HEK293 (cell line): ENCODE measurements around the gene ME3.

Experiments
- GLIS1 ChIP-seq: fragments of 450-650 bp; formaldehyde crosslinking; IDR thresholded peaks from 2 replicates; pipeline ENCODE4 v1.5.1; 2016; ENCODE audit warnings: missing biosample characterization, missing genetic modification characterization
- SCRT1 ChIP-seq: fragments of 450-650 bp; formaldehyde crosslinking; IDR thresholded peaks from 2 replicates; pipeline ENCODE4 v1.5.1; 2016; ENCODE audit warnings: missing biosample characterization, missing genetic modification characterization, borderline replicate concordance
- SP2 ChIP-seq: fragments of 450-650 bp; formaldehyde crosslinking; IDR thresholded peaks from 2 replicates; pipeline ENCODE4 v1.5.1; 2016; ENCODE audit warnings: missing biosample characterization, missing genetic modification characterization
- SP7 ChIP-seq: fragments of 450-650 bp; formaldehyde crosslinking; IDR thresholded peaks from 2 replicates; pipeline ENCODE4 v1.5.1; 2016; ENCODE audit warnings: missing biosample characterization, missing genetic modification characterization
- ZBTB11 ChIP-seq: fragments of 450-650 bp; formaldehyde crosslinking; conservative IDR thresholded peaks from 2 replicates; pipeline ENCODE4 v1.5.1; 2016; ENCODE audit warnings: low read depth, missing biosample characterization, missing genetic modification characterization
- ZBTB44 ChIP-seq: fragments of 450-650 bp; IDR thresholded peaks from 2 replicates; pipeline ENCODE4 v1.5.1; 2018; ENCODE audit warnings: missing biosample characterization, mild to moderate bottlenecking, missing genetic modification characterization
- ZNF175 ChIP-seq: fragments of 450-650 bp; formaldehyde crosslinking; IDR thresholded peaks from 2 replicates; pipeline ENCODE4 v1.5.1; 2016; ENCODE audit warnings: missing biosample characterization, missing genetic modification characterization
- ZNF184 ChIP-seq: fragments of 450-650 bp; IDR thresholded peaks from 2 replicates; pipeline ENCODE4 v1.5.1; 2018; ENCODE audit warnings: missing biosample characterization, mild to moderate bottlenecking, missing genetic modification characterization
- ZNF335 ChIP-seq: fragments of 450-650 bp; formaldehyde crosslinking; conservative IDR thresholded peaks from 2 replicates; pipeline ENCODE4 v1.5.1; 2016; ENCODE audit warnings: missing biosample characterization, missing genetic modification characterization
- ZNF350 ChIP-seq: fragments of 450-650 bp; formaldehyde crosslinking; IDR thresholded peaks from 2 replicates; pipeline ENCODE4 v1.5.0; 2017; ENCODE audit warnings: missing biosample characterization, mild to moderate bottlenecking, missing genetic modification characterization
- ZNF426 ChIP-seq: fragments of 450-650 bp; formaldehyde crosslinking; IDR thresholded peaks from 2 replicates; pipeline ENCODE4 v1.5.1; 2017; ENCODE audit warnings: missing biosample characterization, missing genetic modification characterization, mild to moderate bottlenecking, inconsistent platforms, moderate library complexity
- ZNF561 ChIP-seq: fragments of 450-650 bp; IDR thresholded peaks from 2 replicates; pipeline ENCODE4 v1.5.1; 2018; ENCODE audit warnings: missing biosample characterization, missing genetic modification characterization, borderline replicate concordance
- ZNF747 ChIP-seq: fragments of 450-650 bp; formaldehyde crosslinking; IDR thresholded peaks from 2 replicates; pipeline ENCODE4 v1.5.1; 2016; ENCODE audit warnings: missing biosample characterization, missing genetic modification characterization
- ZNF843 ChIP-seq: fragments of 450-650 bp; formaldehyde crosslinking; IDR thresholded peaks from 2 replicates; pipeline ENCODE4 v1.5.1; 2016; ENCODE audit warnings: missing biosample characterization, missing genetic modification characterization
- TF ChIP-seq, protein P1 (sequence below): fragments of 450-650 bp; formaldehyde crosslinking; IDR thresholded peaks from 2 replicates; pipeline ENCODE4 v1.5.1; 2016; ENCODE audit warnings: missing biosample characterization, missing genetic modification characterization
- TF ChIP-seq, protein P2 (sequence below): fragments of 450-650 bp; formaldehyde crosslinking; IDR thresholded peaks from 2 replicates; pipeline ENCODE4 v1.5.1; 2016; ENCODE audit warnings: missing biosample characterization, missing genetic modification characterization
- TF ChIP-seq, protein P3 (sequence below): fragments of 450-650 bp; formaldehyde crosslinking; IDR thresholded peaks from 2 replicates; pipeline ENCODE4 v1.5.1; 2016; ENCODE audit warnings: missing biosample characterization, missing genetic modification characterization, borderline replicate concordance
- TF ChIP-seq, protein P4 (sequence below): fragments of 450-650 bp; formaldehyde crosslinking; IDR thresholded peaks from 2 replicates; pipeline ENCODE4 v1.5.1; 2016; ENCODE audit warnings: missing biosample characterization, missing genetic modification characterization
- TF ChIP-seq, protein P5 (sequence below): fragments of 450-650 bp; formaldehyde crosslinking; IDR thresholded peaks from 2 replicates; pipeline ENCODE4 v1.5.1; 2017; ENCODE audit warnings: missing biosample characterization, missing genetic modification characterization

Gene ME3

GRCh38 chr11:86592659-86593451, 79.6 kb downstream of the ME3 start (continued):
- TF ChIP-seq, protein P1, sequence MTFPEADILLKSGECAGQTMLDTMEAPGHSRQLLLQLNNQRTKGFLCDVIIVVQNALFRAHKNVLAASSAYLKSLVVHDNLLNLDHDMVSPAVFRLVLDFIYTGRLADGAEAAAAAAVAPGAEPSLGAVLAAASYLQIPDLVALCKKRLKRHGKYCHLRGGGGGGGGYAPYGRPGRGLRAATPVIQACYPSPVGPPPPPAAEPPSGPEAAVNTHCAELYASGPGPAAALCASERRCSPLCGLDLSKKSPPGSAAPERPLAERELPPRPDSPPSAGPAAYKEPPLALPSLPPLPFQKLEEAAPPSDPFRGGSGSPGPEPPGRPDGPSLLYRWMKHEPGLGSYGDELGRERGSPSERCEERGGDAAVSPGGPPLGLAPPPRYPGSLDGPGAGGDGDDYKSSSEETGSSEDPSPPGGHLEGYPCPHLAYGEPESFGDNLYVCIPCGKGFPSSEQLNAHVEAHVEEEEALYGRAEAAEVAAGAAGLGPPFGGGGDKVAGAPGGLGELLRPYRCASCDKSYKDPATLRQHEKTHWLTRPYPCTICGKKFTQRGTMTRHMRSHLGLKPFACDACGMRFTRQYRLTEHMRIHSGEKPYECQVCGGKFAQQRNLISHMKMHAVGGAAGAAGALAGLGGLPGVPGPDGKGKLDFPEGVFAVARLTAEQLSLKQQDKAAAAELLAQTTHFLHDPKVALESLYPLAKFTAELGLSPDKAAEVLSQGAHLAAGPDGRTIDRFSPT, result 0 out of 2 replicates have a peak, but pooled peaks have one; percentile 14
- TF ChIP-seq ZNF561 (tag by site-specific recombination) (peak; percentile 86; the same call in 1 of the 2 replicates), ZNF184 (peak; percentile 94), SCRT1 (no peak; the same call in 1 of the 2 replicates), ZNF335 (tag by site-specific recombination) (0 out of 2 replicates have a peak, but pooled peaks have one; percentile 10), ZNF350 (peak; percentile 61; the same call in 1 of the 2 replicates), ZNF426 (tag by site-specific recombination) (no peak), ZBTB44 (tag by site-specific recombination) (peak; percentile 87), ZNF843 (0 out of 2 replicates have a peak, but pooled peaks have one; percentile 38), ZBTB11 (tag by site-specific recombination) (no peak), SP2 (no peak), GLIS1 (tag by site-specific recombination) (peak; percentile 81), SP7 (peak; percentile 86), ZNF747 (tag by site-specific recombination) (no peak), ZNF175 (tag by site-specific recombination) (no peak)
- TF ChIP-seq, protein P2, sequence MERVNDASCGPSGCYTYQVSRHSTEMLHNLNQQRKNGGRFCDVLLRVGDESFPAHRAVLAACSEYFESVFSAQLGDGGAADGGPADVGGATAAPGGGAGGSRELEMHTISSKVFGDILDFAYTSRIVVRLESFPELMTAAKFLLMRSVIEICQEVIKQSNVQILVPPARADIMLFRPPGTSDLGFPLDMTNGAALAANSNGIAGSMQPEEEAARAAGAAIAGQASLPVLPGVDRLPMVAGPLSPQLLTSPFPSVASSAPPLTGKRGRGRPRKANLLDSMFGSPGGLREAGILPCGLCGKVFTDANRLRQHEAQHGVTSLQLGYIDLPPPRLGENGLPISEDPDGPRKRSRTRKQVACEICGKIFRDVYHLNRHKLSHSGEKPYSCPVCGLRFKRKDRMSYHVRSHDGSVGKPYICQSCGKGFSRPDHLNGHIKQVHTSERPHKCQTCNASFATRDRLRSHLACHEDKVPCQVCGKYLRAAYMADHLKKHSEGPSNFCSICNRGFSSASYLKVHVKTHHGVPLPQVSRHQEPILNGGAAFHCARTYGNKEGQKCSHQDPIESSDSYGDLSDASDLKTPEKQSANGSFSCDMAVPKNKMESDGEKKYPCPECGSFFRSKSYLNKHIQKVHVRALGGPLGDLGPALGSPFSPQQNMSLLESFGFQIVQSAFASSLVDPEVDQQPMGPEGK (tag by site-specific recombination), result peak; percentile 53
- TF ChIP-seq, protein P3, sequence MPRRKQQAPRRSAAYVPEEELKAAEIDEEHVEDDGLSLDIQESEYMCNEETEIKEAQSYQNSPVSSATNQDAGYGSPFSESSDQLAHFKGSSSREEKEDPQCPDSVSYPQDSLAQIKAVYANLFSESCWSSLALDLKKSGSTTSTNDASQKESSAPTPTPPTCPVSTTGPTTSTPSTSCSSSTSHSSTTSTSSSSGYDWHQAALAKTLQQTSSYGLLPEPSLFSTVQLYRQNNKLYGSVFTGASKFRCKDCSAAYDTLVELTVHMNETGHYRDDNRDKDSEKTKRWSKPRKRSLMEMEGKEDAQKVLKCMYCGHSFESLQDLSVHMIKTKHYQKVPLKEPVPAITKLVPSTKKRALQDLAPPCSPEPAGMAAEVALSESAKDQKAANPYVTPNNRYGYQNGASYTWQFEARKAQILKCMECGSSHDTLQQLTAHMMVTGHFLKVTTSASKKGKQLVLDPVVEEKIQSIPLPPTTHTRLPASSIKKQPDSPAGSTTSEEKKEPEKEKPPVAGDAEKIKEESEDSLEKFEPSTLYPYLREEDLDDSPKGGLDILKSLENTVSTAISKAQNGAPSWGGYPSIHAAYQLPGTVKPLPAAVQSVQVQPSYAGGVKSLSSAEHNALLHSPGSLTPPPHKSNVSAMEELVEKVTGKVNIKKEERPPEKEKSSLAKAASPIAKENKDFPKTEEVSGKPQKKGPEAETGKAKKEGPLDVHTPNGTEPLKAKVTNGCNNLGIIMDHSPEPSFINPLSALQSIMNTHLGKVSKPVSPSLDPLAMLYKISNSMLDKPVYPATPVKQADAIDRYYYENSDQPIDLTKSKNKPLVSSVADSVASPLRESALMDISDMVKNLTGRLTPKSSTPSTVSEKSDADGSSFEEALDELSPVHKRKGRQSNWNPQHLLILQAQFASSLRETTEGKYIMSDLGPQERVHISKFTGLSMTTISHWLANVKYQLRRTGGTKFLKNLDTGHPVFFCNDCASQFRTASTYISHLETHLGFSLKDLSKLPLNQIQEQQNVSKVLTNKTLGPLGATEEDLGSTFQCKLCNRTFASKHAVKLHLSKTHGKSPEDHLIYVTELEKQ (tag by site-specific recombination), result 0 out of 2 replicates have a peak, but pooled peaks have one; percentile 8
- TF ChIP-seq, protein P4, sequence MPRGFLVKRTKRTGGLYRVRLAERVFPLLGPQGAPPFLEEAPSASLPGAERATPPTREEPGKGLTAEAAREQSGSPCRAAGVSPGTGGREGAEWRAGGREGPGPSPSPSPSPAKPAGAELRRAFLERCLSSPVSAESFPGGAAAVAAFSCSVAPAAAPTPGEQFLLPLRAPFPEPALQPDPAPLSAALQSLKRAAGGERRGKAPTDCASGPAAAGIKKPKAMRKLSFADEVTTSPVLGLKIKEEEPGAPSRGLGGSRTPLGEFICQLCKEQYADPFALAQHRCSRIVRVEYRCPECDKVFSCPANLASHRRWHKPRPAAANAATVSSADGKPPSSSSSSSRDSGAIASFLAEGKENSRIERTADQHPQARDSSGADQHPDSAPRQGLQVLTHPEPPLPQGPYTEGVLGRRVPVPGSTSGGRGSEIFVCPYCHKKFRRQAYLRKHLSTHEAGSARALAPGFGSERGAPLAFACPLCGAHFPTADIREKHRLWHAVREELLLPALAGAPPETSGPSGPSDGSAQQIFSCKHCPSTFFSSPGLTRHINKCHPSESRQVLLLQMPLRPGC (tag by site-specific recombination), result 0 out of 2 replicates have a peak, but pooled peaks have one; percentile 60
- TF ChIP-seq, protein P5, sequence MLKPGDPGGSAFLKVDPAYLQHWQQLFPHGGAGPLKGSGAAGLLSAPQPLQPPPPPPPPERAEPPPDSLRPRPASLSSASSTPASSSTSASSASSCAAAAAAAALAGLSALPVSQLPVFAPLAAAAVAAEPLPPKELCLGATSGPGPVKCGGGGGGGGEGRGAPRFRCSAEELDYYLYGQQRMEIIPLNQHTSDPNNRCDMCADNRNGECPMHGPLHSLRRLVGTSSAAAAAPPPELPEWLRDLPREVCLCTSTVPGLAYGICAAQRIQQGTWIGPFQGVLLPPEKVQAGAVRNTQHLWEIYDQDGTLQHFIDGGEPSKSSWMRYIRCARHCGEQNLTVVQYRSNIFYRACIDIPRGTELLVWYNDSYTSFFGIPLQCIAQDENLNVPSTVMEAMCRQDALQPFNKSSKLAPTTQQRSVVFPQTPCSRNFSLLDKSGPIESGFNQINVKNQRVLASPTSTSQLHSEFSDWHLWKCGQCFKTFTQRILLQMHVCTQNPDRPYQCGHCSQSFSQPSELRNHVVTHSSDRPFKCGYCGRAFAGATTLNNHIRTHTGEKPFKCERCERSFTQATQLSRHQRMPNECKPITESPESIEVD, result 0 out of 2 replicates have a peak, but pooled peaks have one; percentile 46
